ENCODE results near the gene FAM131B.
A peak's percentile ranks its signal among the peaks of the same experiment; 100 is the strongest.

The FAM131B gene

DNA sequence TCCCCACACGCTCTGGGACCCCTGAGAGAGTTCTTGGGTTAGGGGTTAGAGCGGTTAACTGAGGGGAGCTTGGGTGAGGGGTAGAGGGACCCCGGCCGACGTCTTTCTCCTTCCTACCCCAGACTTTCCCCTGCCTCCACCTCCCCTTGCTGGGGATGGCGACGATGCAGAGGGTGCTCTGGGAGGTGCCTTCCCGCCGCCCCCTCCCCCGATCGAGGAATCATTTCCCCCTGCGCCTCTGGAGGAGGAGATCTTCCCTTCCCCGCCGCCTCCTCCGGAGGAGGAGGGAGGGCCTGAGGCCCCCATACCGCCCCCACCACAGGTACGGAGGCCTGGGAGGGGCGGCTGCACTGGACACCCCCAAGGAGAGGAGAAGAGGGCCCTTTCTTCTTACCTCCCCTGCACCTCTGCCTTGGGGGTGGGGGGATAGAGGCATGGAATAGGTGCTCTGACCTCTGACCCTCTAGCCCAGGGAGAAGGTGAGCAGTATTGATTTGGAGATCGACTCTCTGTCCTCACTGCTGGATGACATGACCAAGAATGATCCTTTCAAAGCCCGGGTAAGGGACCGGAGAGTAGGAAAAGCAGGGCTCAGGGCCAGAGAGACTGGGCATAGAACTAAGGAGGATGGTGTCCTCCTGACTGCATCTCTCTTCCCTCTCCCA is 19.7 kb upstream of the FAM131B start:
- DNase-seq, result no peak

DNA sequence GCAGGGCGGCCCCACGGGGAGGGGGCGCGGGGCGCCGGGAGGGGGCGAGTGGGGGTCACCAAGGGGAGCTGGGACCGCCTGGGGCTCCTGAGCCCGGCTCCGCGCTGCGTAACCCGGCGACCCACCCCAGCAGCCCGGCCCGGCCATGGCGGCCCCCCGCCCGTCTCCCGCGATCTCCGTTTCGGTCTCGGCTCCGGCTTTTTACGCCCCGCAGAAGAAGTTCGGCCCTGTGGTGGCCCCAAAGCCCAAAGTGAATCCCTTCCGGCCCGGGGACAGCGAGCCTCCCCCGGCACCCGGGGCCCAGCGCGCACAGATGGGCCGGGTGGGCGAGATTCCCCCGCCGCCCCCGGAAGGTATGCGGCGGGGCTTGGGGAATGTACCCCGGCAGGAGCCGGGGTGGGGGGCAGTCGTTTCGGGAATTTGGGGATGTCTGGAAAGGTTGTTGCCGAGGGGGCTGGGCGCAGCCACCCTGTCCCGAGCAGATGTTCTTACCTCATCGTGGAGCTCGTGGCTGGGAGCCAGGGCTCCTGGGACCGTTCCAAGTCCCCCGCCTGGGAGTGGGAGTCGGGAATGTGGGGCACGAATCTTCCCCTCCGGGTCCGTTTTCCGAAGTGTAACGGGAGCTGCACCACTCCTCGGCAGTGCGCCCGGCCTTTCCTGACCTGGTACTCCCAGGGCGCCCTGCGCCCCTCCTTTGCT is 19.1 kb upstream of the FAM131B start:
- no peak for DNase-seq

DNA sequence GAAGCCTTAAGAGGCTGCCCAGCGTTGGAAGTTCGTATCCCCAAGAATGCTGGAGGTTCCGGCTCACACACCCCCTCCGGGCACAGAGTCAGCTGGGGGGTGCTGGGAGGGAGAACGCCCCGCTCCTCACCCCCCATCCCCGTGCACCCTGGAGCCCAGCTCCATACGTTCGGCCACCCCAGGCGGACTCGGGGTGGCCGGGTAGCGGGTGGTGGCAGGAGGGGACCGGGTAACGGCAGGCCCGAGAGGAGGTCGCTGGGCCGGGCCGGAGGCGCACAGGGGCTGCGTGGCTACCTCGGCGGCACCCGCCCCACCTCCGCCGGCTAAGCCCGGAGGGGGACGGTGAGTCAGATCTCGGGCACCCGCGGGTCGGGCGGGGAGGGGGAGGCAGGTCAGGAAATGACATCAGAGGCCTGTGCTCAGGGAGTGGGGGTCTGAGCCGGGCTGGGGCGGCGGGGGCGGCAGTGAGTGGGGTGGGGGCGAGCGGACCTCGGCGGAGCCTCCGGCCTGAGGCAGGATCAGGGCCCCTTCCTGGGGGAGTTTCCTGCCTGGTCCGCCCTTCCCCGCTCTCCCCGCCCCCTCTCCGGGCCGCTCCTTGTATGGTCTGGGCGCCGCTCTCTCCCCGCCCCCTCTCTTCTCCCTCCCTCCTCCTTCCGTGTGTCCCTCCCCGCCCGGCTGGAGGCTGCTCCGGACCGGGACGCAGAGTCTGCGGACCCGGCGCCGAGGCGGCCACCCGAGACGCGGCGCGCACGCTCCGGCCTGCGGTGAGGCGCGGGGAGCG is 18.3 kb upstream of the FAM131B start, which contains the start of gene ZYX:
Gene ZYX (plus strand): TSS at position 700 of the 781 bp plus-strand sequence. CDS start 227 bp downstream, outside the sequence.
- peak; percentile 86 for DNase-seq

DNA sequence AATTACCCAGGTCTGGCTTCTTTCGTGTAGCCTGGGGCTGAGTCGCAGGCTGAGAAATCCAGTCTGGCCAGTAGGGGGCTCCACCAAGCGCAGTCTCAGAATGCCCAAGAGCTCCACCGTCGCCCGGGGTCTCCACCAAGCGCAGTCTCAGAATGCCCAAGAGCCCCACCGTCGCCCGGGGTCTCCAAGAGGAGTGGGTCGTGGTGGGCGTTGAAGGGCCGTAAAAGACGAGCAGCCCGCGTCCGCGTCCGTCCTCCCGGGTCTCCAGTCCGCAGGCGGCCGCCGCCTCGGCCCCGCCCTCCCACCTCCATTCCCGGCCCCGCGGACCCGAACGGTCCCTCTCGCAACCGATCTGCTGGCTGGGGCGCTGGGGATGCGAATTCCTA is 17.7 kb upstream of the FAM131B start:
- DNase-seq, result peak; percentile 90

DNA sequence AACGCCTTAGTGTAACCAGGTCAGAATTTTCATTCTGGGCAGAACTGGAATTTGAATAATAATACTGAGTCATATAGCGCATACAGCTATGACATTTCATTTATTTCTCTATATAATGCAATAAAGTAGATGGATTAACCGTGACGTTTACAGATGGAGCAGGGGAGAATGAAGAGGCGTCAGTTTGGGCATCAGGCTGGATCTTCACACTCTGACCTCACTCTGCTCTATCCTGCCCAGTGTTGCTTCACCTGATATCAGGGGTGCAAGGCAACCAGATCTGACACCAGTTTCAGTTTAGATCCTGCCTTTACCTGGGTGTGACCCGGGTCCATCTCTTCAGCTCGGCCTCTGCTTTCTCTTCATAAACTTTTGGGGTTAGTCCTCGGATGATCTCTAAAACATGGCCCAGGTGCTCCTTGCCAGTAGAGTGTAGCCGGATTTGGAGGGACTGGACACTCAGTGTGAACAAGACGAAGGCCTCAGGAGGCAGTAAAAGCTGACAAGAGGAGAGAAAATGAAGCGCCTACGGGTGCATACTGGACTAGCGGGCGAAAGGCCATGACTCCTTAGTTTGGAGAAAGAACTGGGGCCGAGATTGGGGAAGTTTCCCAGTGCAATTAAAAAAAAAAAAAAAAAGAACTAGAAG is 17.2 kb upstream of the FAM131B start:
- DNase-seq, result no peak

DNA sequence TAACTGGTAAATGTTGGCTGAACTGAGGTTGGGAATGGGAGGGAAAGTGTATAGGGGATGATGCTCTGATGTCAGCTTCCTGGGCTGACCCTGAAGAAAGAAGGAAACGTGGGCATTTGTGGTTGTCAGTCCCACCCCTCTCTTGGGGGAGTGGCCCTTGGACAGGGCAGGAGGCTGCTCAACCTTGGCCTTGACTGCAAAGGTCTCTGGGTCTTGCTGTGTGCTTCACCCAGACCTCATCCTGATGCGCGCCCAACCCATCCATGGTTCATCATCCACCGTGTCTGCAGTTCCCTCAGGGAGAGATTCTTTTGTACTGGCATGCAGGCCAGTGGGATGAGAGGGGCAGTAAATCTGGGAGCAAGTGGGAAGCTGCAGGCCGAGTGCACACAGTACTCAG is 13.9 kb upstream of the FAM131B start:
- peak; percentile 41 for DNase-seq

DNA sequence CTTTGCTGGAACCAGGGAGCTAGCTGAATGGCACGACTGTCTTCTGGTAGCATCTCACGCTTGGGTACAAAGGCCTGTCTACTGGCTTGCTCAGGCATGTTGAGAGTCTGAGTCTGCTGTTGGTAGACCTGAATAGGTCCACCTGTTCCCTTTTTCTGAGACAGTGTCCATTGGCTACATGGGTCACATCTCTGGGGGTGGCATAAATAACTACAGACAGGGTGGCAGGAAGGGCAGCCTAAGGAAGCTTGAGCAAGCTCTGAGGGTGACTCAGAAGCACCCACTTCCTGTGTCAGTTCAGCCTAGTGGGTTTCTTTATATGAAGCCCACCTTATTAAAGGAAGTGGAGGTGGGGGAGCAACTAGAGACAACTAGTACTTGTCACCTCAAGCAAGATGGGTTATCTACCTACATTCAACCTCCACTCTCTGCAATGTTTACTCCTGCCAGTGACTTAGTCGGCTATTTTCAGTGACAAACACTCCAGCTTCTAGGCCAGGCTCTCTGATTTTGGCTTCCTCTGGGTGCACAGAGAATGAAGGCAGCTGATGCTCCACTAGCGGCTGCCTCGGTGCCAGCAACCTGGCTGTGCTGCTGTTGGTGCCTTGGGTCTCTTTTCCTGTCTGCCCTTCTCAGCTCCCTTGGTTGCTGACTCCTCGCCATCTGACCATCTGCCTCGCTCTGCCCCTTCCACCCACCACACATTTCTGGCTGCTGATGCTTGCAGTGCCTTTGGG is 13.0 kb upstream of the FAM131B start:
- DNase-seq, result peak; percentile 92

DNA sequence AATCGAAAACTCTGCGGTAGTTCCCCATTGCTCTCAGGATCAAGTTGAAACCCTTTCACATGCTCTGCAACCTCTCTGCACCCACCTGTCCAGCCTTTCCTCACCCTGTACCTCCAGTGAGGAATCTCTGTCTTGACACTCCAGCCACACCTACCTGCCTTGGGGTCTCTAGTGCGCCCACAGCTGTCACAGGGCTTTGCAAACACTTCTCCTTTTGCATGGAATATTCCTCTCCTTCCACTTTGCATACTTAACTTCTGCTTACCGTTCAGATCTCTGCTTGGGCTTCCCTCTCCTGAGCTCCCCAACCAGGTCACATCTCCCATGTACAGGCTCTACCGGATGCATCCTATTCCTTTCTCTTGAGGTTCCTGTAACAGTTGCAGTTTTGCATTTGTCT is 12.0 kb upstream of the FAM131B start:
- peak; percentile 56 for DNase-seq

DNA sequence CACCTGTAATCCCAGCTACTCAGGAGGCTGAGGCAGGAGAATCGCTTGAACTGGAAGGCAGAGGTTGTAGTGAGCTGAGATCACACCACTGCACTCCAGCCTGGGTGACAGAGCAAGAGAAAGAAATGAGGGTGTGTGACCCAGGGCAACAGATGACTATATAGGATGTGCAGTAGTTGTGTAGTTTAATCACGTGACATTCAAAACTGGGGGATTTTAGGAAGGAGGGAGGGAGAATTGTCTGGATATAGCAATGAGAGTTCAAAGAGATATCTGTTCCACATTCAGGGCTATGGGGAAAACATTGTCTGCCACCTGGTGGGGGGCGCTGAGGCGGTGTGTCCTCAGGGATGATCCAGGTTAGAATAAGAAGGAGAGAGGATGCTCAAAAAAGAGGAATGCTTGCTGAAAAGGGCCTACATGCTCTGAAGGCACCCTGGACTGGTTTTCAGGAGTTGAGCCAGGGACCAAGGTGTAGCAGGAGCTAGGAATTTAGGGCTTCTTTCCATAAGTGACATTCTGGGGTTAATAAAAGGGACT is 10.8 kb upstream of the FAM131B start:
- DNase-seq, result no peak

DNA sequence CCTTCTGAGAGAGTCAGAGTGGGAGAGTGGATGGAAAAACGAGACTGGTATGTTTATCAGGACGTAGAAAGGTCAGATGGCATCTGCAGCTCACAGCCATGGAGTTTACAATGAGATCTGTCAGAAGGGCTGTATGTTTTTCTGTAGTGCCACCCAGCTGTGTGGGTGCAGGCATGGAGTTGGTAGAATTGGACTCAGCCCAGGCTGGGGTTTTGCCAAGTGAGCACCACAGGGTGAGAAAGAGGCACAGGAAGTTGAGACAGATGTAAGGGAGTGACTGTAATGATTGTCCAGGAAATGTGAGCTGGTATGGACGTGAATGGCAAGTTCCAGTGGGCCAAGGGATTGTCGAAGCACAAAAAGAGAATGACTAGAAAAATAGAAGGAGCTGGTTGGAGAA is 9.6 kb upstream of the FAM131B start:
- DNase-seq, result peak; percentile 83

DNA sequence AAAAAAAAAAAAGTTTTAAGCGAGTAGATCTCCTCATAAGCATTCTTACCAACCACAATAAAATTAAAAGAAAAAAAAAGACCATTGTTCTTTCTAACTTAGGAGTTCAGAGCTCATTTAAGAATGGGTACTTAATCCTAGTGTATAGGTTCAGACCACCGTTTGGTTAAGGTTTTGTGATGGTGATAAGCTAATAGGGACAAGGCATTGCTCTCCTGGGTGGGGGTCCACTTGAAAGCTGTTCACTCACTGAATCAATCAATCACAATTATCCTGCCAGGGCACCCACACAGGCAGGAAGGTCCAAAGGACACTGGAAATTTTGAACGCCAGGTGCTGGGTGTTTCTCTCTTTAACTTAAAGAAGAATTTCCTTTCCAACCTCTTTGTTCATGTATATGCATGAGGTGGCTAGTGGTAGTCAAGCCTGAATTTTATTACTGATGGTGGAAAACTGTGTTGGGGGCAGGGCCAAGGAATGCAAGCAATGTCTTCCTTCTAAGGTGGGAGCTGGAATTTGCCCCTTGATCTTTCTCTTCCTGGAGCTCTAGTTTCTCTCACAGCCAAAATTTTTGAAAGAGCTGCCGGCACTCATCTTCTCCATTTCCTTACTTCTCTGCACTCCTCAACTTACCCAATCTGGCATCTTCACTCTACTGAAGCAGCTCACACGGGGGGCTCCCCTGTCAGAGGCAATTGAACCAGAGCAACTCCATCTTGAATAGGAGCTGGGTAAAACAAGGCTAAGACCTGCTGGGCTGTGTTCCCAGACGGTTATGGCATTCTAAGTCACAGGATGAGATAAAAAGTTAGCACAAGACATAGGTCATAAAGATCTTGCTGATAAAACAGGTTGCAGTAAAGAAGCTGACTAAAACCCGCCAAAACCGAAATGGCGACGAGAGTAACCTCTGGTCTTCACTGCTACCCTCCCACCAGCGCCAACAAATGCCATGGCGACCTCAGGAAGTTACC is 7.5 kb upstream of the FAM131B start:
- no peak for DNase-seq

DNA sequence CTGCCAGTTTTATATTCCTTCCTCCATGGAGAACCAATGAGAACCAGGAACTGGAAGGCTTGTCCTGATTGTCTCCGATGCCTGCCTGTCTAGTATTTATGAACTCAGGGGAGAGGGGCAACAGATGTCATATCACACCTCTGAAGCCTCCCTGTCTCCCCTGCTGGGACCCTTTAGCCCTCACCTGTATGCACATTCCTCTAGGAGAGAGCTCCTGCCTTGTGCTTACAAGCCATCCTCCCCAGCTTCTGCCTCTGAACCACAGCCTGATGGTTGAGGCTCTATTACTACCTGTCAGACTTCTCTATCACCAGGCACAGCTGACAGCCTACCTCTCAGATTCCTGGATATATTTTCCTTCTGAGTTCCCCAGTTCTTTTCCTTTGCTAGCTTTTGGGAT is 5.9 kb upstream of the FAM131B start:
- DNase-seq, result no peak

DNA sequence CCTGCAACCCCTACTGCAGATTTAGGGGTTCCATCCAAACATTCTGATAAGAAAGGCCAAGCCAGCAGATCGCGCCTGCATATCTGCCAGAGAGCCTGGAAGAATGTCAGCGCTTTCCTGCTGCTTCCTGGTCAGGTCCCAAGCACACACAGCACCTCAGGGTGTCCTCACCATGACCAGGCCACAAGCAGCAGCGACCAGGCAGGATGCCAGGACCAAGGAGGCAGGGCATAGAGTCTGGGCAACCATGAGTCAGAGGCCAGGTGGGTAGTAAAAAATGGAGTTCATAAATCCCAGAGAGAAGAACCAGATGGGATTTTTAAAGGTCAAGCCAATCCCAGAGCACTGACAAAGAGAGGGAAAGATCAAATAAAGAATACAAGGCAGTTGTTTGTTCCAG is 5.5 kb upstream of the FAM131B start:
- DNase-seq, result no peak

DNA sequence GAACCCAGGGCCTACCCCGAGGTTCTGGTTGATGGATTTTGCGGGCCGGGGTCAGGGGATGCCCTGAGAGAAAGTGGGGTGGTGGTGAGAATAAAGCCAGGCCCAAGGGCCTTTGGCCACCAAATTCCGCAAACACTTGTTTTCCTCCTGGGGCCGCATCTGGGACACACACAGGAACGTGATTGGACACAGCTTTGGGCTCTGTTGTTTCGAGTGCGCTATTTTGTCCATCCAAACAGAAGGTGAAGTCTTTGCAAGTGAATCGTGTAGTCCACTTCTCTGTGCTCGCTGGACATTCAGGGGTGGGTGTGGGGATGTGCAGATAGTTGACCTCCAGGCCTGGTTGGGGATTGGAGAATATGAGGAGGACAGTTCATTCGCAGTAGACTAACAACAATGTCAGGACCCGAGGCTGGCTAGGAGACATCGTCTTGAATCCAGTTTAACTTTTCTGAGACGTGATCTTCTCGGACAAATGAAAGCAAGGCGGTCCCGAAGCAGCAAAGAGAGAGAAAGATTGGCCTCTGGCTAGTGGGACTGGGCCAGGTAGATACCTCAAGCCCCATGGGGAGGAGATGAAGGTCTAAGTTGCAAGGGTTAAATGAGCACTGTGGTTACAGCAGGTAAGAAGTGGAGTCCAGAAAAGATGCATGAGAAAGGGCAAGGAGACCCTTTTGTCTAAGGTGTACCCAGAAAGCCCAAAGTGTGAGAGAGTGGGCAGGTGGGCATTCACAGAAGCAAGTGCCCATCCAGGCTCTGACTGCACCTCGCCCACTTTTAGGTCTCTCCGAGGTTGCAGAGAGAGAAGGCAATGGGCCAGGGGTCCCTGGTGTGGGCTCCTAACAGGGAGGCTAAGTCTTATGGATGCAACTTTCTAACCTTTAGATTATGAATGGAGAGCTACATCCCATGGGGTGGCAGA is 764 bp upstream of the FAM131B start:
- no peak for DNase-seq

DNA sequence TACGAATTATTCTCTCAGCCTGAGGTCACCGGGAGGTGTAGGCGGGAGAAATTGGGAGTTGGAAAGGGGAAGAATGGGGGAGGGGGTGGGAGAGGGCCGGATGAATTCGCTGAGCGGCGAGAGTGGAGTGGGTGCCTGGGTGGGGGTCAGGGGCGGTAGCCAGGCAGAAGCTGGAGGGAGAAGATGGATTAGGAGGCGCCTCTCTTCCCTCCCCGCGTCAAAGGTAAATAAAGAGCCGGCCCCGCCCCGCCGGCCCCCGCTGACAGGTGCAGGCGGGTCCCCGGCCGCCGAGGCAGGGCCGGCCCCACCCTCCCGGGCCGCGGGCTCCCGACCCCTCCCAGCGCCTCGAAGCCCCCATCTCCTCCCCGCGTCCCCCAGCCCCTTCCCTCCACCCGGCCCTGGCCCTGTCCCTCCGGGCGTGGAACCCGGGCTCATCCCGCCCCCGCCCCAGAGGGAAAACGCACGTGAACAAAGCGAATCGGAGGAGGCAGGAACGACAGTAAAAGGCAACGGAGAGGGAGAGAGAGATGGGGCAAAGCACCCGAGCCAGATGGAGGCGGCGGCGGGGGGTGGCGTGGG is 872 bp downstream of the FAM131B start:
- no peak for DNase-seq

DNA sequence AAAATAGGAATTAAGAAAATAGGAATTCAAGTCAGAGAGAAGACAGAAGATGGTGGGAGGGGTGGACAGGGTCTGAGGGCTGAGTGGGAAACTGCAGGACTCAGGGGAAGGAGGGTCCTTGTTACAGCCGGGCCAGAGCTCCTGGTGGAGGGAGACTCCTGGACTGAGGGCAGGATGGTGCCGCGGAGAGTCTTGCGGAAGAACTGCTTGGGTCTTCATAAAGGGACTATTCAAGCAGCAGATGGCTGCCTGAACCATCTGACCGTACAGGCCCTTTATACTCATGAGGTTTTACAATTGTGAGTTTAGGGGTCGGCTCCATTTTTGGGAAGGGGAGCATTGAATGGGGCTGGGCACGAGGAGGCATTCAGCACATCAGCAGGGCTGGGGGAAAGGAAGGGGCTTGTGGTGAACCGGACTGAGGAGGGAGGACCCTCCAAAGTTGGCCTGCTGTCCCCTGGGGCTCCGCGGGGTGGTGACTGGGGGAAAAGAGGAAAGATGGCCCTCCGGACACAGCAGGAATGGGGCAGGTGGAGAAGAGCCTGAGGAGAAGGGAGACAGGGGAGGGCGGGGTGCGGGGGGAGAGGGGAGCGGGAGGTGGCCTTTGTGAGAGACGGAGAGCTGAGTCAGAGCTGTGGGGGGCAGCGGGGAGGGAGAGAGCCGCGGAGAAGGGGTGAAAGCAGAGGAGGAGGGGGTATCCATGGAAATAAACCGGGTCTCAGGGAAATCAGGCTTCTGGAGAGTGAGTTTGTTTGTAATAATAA is 1.5 kb downstream of the FAM131B start:
- DNase-seq, result no peak

DNA sequence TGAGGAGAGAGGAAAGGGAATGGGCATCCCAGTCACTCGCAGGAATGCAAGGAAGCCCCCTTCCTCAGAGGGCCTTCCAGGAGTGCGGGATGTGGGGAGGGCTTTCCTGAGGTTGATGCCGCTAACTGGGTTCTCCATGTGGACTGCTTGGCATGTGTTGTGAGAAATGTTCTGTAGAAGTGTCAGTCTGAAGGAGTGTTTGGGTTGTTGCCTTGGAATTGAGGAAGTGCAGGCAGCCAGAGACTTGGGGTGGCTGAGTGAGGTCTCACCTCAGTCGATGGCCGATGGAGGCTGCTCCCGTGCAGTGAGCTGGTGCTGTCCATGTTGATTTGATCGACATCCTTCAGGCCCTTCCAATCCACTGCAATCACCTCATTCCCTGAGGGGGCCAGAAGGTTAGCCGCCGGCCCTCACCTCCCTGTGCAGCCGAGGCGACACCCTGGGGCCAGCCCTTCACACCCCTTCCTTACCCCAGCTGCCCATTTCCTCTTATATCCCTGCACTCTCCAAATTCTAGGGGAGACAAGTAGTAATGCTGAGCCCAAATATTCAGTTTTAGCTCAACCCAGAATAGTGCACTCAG is 2.7 kb downstream of the FAM131B start:
- DNase-seq, result no peak

DNA sequence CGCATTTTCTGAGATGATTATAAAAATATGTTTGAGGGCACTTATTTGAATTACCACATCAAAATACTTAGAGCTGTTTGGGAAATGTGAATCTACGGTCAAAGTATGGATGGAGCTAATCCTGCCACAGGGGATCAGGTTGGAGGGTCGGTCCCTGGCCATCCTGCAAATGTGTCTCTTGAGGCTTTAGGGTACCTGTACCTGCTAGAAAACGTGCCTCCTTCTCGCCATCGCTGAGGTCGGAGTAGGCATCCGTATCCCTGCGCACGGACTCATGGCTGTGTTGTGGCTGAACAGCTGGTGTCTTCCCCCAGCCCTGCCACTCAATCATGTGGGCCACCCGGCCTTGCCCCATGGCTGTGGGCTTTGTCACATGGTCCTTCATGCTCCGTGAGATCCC is 3.9 kb downstream of the FAM131B start:
- no peak for DNase-seq
